Endothelial cell of umbilical vein (primary cell): Measurements from ENCODE around the gene FBXO30. TPM values are rescaled to one million over a fixed set of nuclear protein-coding genes. Genes with fewer than 3 reads are reported as not detected.

ENCODE experiments used
- BruUV-seq: library from RNA; stranded (reverse); fragments of 400-500 nt; replicated peaks from 2 replicates; lab custom pipeline; 2021; lab: Mats Ljungman, UMichigan
- CTCF ChIA-PET: fragments of 300-600, 350-600 bp; sonication (Branson Sonifier 250); formaldehyde crosslinking; loops from one replicate; lab custom pipeline; 2021; ENCODE audit warnings: antibody characterized with exemption, inconsistent platforms; lab: Charles Lee
- POLR2A ChIA-PET: fragments of 300-600, 350-600 bp; sonication (Branson Sonifier 250); formaldehyde crosslinking; loops from one replicate; lab custom pipeline; 2021; ENCODE audit warnings: antibody characterized with exemption, inconsistent platforms; lab: Charles Lee
- DNase-seq: peaks from one replicate; pipeline ENCODE4 v3.0.0-alpha.2; 2011; ENCODE audit warnings: low read depth, low spot score
- FAIRE-seq: peaks from 2 replicates; lab custom pipeline; 2011; peaks lifted over from hg19 to GRCh38; lab: Jason Lieb, UNC
- H2AFZ ChIP-seq: 2 replicates; pipeline ENCODE4 v1.6.0; 2012; ENCODE audit warnings: low read depth, low read length, control low read depth, inconsistent platforms
- H3K27ac ChIP-seq: 2 replicates; pipeline ENCODE4 v1.5.1; 2011; ENCODE audit warnings: low read depth, mild to moderate bottlenecking, control low read depth, low read length, moderate library complexity; ENCODE audit not compliant: insufficient read depth
- H3K27me3 ChIP-seq, 2 experiments: 2 replicates each; pipeline versions ENCODE4 v1.6.0 to v1.6.1; 2011; ENCODE audit warnings: low read length in 2 of 2, mixed read lengths in 1 of 2; ENCODE audit not compliant: control insufficient read depth in 2 of 2, insufficient read depth in 2 of 2
- H3K36me3 ChIP-seq, 2 experiments: 2 replicates in 1 of 2; 3 replicates in 1 of 2; pipeline ENCODE4 v1.5.1; 2011; ENCODE audit warnings: low read length in 2 of 2, mild to moderate bottlenecking in 1 of 2, moderate library complexity in 1 of 2; ENCODE audit not compliant: control insufficient read depth in 2 of 2, insufficient read depth in 2 of 2; ENCODE audit errors: extremely low read depth in 1 of 2
- H3K4me1 ChIP-seq: 3 replicates; pipeline ENCODE4 v1.5.1; 2011; ENCODE audit warnings: mild to moderate bottlenecking, low read length; ENCODE audit not compliant: control insufficient read depth, insufficient read depth; ENCODE audit errors: extremely low read depth
- H3K4me2 ChIP-seq: 2 replicates; pipeline ENCODE4 v1.6.1; 2011; ENCODE audit warnings: low read length, control low read depth, mixed read lengths; ENCODE audit not compliant: insufficient read depth
- H3K4me3 ChIP-seq, 3 experiments: fragments of 200-600 bp in 1 of 3; sonication (generic), shearing (Covaris generic) in 1 of 3; replicated peaks in 1 of 3; 2 replicates each; pipeline ENCODE4 v1.5.1; 2011 to 2016; ENCODE audit warnings: control low read depth in 3 of 3, low read length in 3 of 3, mild to moderate bottlenecking in 2 of 3, inconsistent platforms in 1 of 3, low read depth in 1 of 3, moderate library complexity in 1 of 3; ENCODE audit not compliant: insufficient read depth in 1 of 3
- H3K79me2 ChIP-seq: 2 replicates; pipeline ENCODE4 v1.6.0; 2012; ENCODE audit warnings: low read length, inconsistent platforms; ENCODE audit not compliant: control insufficient read depth, insufficient read depth
- H3K9ac ChIP-seq: replicated peaks from 2 replicates; pipeline ENCODE3; 2011; ENCODE audit warnings: low read length, control low read depth; ENCODE audit not compliant: insufficient read depth; ENCODE audit errors: extremely low read depth
- H3K9me1 ChIP-seq: replicated peaks from 3 replicates; pipeline ENCODE4 v1.6.0; 2011; ENCODE audit warnings: mild to moderate bottlenecking, low read length; ENCODE audit not compliant: control insufficient read depth, insufficient read depth; ENCODE audit errors: extremely low read depth
- H3K9me3 ChIP-seq: replicated peaks from 2 replicates; pipeline ENCODE4 v1.5.1; 2012; ENCODE audit warnings: low read length, inconsistent platforms; ENCODE audit not compliant: control insufficient read depth, insufficient read depth
- H4K20me1 ChIP-seq: replicated peaks from 2 replicates; pipeline ENCODE3; 2011; ENCODE audit warnings: mild to moderate bottlenecking, low read length; ENCODE audit not compliant: control insufficient read depth, insufficient read depth; ENCODE audit errors: extremely low read depth
- CTCF ChIP-seq, 2 donors: IDR thresholded peaks; 1 replicate in 1 of 2; 2 replicates in 1 of 2; pipeline ENCODE4 v1.5.1; 2011; ENCODE audit warnings: low read length in 2 of 2, mild to moderate bottlenecking in 2 of 2, moderate library complexity in 2 of 2, control low read depth in 1 of 2, inconsistent platforms in 1 of 2, low read depth in 1 of 2; ENCODE audit not compliant: insufficient read depth in 1 of 2; ENCODE audit errors: extremely low read depth in 1 of 2
- FOS ChIP-seq: IDR thresholded peaks from 2 replicates; pipeline ENCODE4 v1.6.1; 2011; ENCODE audit warnings: mild to moderate bottlenecking, low read length, moderate library complexity, borderline replicate concordance; ENCODE audit not compliant: insufficient read depth
- GATA2 ChIP-seq: IDR thresholded peaks from 2 replicates; pipeline ENCODE4 v1.7.0; 2011; ENCODE audit warnings: low read depth, mild to moderate bottlenecking, moderate library complexity, mixed read lengths, low read length; ENCODE audit not compliant: insufficient read length, insufficient read depth
- JUN ChIP-seq: IDR thresholded peaks from 2 replicates; pipeline ENCODE4 v1.6.1; 2011; ENCODE audit warnings: borderline replicate concordance, low read depth; ENCODE audit not compliant: insufficient read length, insufficient read depth
- MAX ChIP-seq: IDR thresholded peaks from 2 replicates; pipeline ENCODE4 v1.6.1; 2011; ENCODE audit not compliant: insufficient read depth, insufficient read length
- MYC ChIP-seq: IDR thresholded peaks from one replicate; pipeline ENCODE4 v1.6.1; 2011; ENCODE audit warnings: mild to moderate bottlenecking, low read depth, low read length
- POLR2AphosphoS5 ChIP-seq: IDR thresholded peaks from 2 replicates; pipeline ENCODE4 v1.6.1; 2012; ENCODE audit warnings: low read depth, mild to moderate bottlenecking, control low read depth, low read length, moderate library complexity; ENCODE audit not compliant: insufficient read depth
- dilution Hi-C: fragments of 300-500 bp; cut with MboI; formaldehyde crosslinking; loops from one replicate; pipeline ENCODE4 v1.15.0; 2019; ENCODE audit warnings: low sequenced_read_pairs; ENCODE audit not compliant: extremely low pct_ligation_motif_present
- intact Hi-C: fragments of 100-400 bp; cut with micrococcal nuclease; formaldehyde crosslinking; loops from one replicate; pipeline ENCODE4 v1.10.0; 2022
- polyA plus RNA-seq, 4 experiments: library from polyadenylated mRNA; depleted of rRNA in 3 of 4; stranded (reverse) in 3 of 4; unstranded in 1 of 4; fragments of >200 nt; gene quantifications; 2 replicates each; pipeline versions ENCODE4 v1.2.1 to v1.2.3, GENCODE V29; 2011 to 2012; ENCODE audit warnings: missing spikeins in 1 of 4
- total RNA-seq: library from RNA; stranded (reverse); gene quantifications from 2 replicates; pipeline ENCODE4 v1.2.3, GENCODE V29; 2021

Gene FBXO30
- total and polyA plus RNA-seq, 2 donors (not counting 3 experiments of a cell fraction or from before 2014, with no cell fraction given): 3.3 to 11.1 TPM

DNA sequence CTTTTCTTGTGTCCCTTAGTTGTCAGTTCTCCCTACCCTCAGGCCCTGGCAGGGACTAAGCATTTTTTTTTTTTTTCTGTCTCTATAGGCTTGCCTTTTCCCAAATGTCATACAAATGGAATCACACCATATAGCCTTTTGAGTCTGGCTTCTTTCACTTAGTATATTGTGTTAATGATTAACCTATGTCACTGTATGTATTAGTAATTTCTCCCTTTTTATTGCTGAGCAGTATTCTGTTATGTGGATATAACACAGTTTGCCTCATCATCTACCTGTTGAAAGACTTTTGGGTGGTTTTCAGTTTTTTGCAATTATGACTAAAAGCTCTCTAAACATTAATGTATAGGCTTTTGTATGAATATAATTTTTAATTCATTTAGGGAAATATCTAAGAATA is 16.0 kb upstream of the FBXO30 start:
- no peaks in the 10 kb centered on the region for H3K27me3 ChIP-seq
- no peaks in the 10 kb centered on the region for H3K79me2 ChIP-seq
- POLR2A ChIA-PET: no interaction called here
- CTCF ChIA-PET: interaction anchor here (1.1 kb wide), 1 partner anchor 16 kb away, joined by 4 read pairs; the partner anchor contains the start of gene FBXO30
- H3K4me1 ChIP-seq: no peaks in the 10 kb centered on the region
- FAIRE-seq: no peak
- H3K4me3 ChIP-seq: no peak overlapping the region
- TF ChIP-seq MAX (no peak), FOS (no peak), MYC (no peak), JUN (no peak), POLR2AphosphoS5 (no peak), GATA2 (no peak), CTCF (IDR thresholded peaks at IDR 0.05; ENCODE audit: extremely low read depth in 1 of 2, insufficient read depth in 1 of 2, low read depth in 1 of 2, low read length in 2 of 2) (no peak)
- H3K9me3 ChIP-seq: no peaks in the 10 kb centered on the region
- BruUV-seq: no TSS peak
- no peak overlapping the region for H2AFZ ChIP-seq
- no peak for DNase-seq
- H3K9ac ChIP-seq: no peak overlapping the region
- H4K20me1 ChIP-seq: no peaks in the 10 kb centered on the region
- intact Hi-C loops: no loop called here
- no peak overlapping the region for H3K4me2 ChIP-seq
- dilution Hi-C loops: no loop called here
- no peak overlapping the region for H3K27ac ChIP-seq
- no peaks in the 10 kb centered on the region for H3K9me1 ChIP-seq
- no peaks in the 10 kb centered on the region for H3K36me3 ChIP-seq
